Gastrocnemius medialis (tissue), 4 donors: ENCODE results near the gene PLEKHO1. TPM values are rescaled to one million over a fixed set of nuclear protein-coding genes. Genes with fewer than 3 reads are reported as not detected.
"Not testable (repeated sequence)": the region's sequence is repeated elsewhere in the genome, so short reads cannot be mapped to it uniquely, and the experiment has no call there.

ENCODE experiments used
- ATAC-seq, 2 donors: fragments of 150-250 bp; one replicate each; pipeline ENCODE4 v1.9.1; 2016
- DNase-seq, 2 donors: peaks; one replicate each; pipeline ENCODE4 v3.0.0-alpha.2; 2019
- H3K27ac ChIP-seq, 4 donors: fragments of 200-600 bp; sonication (generic); 1 replicate in 1 of 4; 2 replicates in 3 of 4; pipeline ENCODE4 v1.5.1; 2016 to 2018; ENCODE audit warnings: mild to moderate bottlenecking in 2 of 4, moderate library complexity in 1 of 4
- H3K27me3 ChIP-seq, 3 donors: fragments of 200-600 bp; sonication (generic) in 2 of 3; 1 replicate in 1 of 3; 2 replicates in 2 of 3; pipeline versions ENCODE4 v1.5.1 to v1.6.0; 2016 to 2019; ENCODE audit warnings: mild to moderate bottlenecking in 1 of 3, moderate library complexity in 1 of 3
- H3K36me3 ChIP-seq, 2 donors: fragments of 200-600 bp; sonication (generic) in 1 of 2; one replicate each; pipeline ENCODE4 v1.5.1; 2017 to 2018
- H3K4me1 ChIP-seq, 2 donors: fragments of 200-600 bp; sonication (generic) in 1 of 2; one replicate each; pipeline ENCODE4 v1.5.1; 2016 to 2017; ENCODE audit warnings: mild to moderate bottlenecking in 2 of 2
- H3K4me3 ChIP-seq, 4 donors: fragments of 200-600 bp; sonication (generic) in 3 of 4; 1 replicate in 1 of 4; 2 replicates in 3 of 4; pipeline ENCODE4 v1.5.1; 2016 to 2019; ENCODE audit warnings: mild to moderate bottlenecking in 2 of 4
- H3K9me3 ChIP-seq, 3 donors: fragments of 200-600 bp; sonication (generic) in 2 of 3; 1 replicate in 1 of 3; 2 replicates in 2 of 3; pipeline ENCODE4 v1.5.1; 2016 to 2019
- CTCF ChIP-seq, 5 experiments: fragments of 450-650 bp in 3 of 5; fragments of 200-600 bp in 2 of 5; sonication (generic) in 2 of 5; IDR thresholded peaks in 4 of 5; conservative IDR thresholded peaks in 1 of 5; 1 replicate in 4 of 5; 2 replicates in 1 of 5; pipeline ENCODE4 v1.5.1; 2016 to 2019; ENCODE audit warnings: antibody characterized with exemption in 5 of 5, mild to moderate bottlenecking in 3 of 5, moderate library complexity in 3 of 5
- POLR2A ChIP-seq, 2 donors: fragments of 450-650 bp; IDR thresholded peaks; one replicate each; pipeline ENCODE4 v1.6.1; 2017; ENCODE audit warnings: antibody characterized with exemption in 2 of 2, mild to moderate bottlenecking in 2 of 2, moderate library complexity in 2 of 2
- in situ Hi-C, 4 donors: fragments of 200-750 bp; cut with MboI; loops; one replicate each; pipeline versions ENCODE4 v1.15.0 to v1.8.0; 2017; ENCODE audit warnings: low sequenced_read_pairs in 4 of 4
- intact Hi-C: fragments of 100-400 bp; cut with DNase I; formaldehyde crosslinking; loops from one replicate; pipeline ENCODE4 v1.15.1; 2023; ENCODE audit warnings: low total_unique reads
- total RNA-seq, 4 donors: library from RNA; depleted of rRNA; stranded (reverse); fragments of >200 nt; gene quantifications; one replicate each; pipeline versions ENCODE4 v1.1.0 to v1.2.3, GENCODE V29; 2016

The PLEKHO1 gene
- total RNA-seq, 4 donors from 2014 or later = 24.3 to 57.7 (median 40.4) TPM

GRCh38 chr1:150196417-150196816 lies 46.7 kb downstream of the PLEKHO1 start:
- TF ChIP-seq POLR2A (IDR thresholded peaks at IDR 0.05) = no peak
- TF ChIP-seq CTCF (IDR thresholded peaks at IDR 0.05 in 4 of 5, conservative IDR thresholded peaks at IDR 0.05 in 1 of 5) = no peak
- Histone ChIP-seq H3K36me3 (no peaks in the 10 kb centered on the region), H3K27ac (no peak overlapping the region), H3K4me3 (no peak overlapping the region), H3K27me3 (no peaks in the 10 kb centered on the region), H3K9me3 (no peaks in the 10 kb centered on the region), H3K4me1 (peaks cover 5 to 6% of the 10 kb centered on the region in 2 donors)
- intact Hi-C loops (no loop called here), in situ Hi-C loops (loop anchor here in 1 of 4 donors (25.0 kb wide), 1 partner anchor 234 kb away; no protein-coding TSS in a partner anchor)
- DNase-seq (no peak), ATAC-seq (no peak)

- H3K27ac ChIP-seq = no peak overlapping the region
- ATAC-seq = no peak
- no peak overlapping the region for H3K4me3 ChIP-seq
- H3K9me3 ChIP-seq = no peaks in the 10 kb centered on the region
- H3K4me1 ChIP-seq = no peaks in the 10 kb centered on the region
- DNase-seq = no peak
- intact Hi-C loops (no loop called here), in situ Hi-C loops (no loop called here)
- TF ChIP-seq CTCF (IDR thresholded peaks at IDR 0.05 in 4 of 5, conservative IDR thresholded peaks at IDR 0.05 in 1 of 5) (no peak), POLR2A (IDR thresholded peaks at IDR 0.05) (no peak)
- no peaks in the 10 kb centered on the region for H3K36me3 ChIP-seq
- H3K27me3 ChIP-seq = no peaks in the 10 kb centered on the region
These were observed 57.7 kb downstream of the PLEKHO1 start for GRCh38 chr1:150207281-150207971.

GRCh38 chr1:150208460-150208859 lies 58.7 kb downstream of the PLEKHO1 start:
- DNase-seq, in situ Hi-C loops, H3K9me3 ChIP-seq, H3K36me3 ChIP-seq, H3K4me1 ChIP-seq, intact Hi-C loops, H3K27me3 ChIP-seq, ATAC-seq, H3K4me3 ChIP-seq, H3K27ac ChIP-seq: not testable (repeated sequence)

Other genes starting within 250 kb of the PLEKHO1 start
- under 1 TPM; 0.12 to 0.56 (median 0.30) TPM for gene SV2A, start 232.1 kb upstream of the PLEKHO1 start, total RNA-seq
- 10 to 100 TPM in 1 of 4 donors, 1 to 10 TPM in 3; 4.4 to 17.4 (median 8.1) TPM for gene SF3B4, start 222.1 kb upstream of the PLEKHO1 start, total RNA-seq
- 1 to 10 TPM; 1.2 to 4.6 (median 3.5) TPM for gene MTMR11, start 213.0 kb upstream of the PLEKHO1 start, total RNA-seq
- gene OTUD7B, start 139.2 kb upstream of the PLEKHO1 start, total RNA-seq = 10 to 100 TPM; 27.2 to 51.3 (median 43.6) TPM
- gene VPS45, start 82.1 kb upstream of the PLEKHO1 start, total RNA-seq = 10 to 100 TPM; 17.0 to 30.3 (median 24.7) TPM
- 10 to 100 TPM; 15.1 to 44.9 (median 24.9) TPM for gene ANP32E, start 86.2 kb downstream of the PLEKHO1 start, total RNA-seq
- gene CA14, start 107.9 kb downstream of the PLEKHO1 start, total RNA-seq = 1 to 10 TPM in 1 of 4 donors, under 1 TPM in 2, not detected in 1; 0.20 to 3.8 (median 0.31) TPM
- gene APH1A, start 119.1 kb downstream of the PLEKHO1 start, total RNA-seq = 10 to 100 TPM; 41.2 to 63.8 (median 54.9) TPM
- gene C1orf54, start 122.9 kb downstream of the PLEKHO1 start, total RNA-seq = 1 to 10 TPM; 1.8 to 5.7 (median 4.8) TPM
- gene CIART, start 132.6 kb downstream of the PLEKHO1 start, total RNA-seq = 10 to 100 TPM in 3 of 4 donors, 1 to 10 TPM in 1; 8.2 to 15.8 (median 11.7) TPM
- 10 to 100 TPM; 27.8 to 46.3 (median 31.5) TPM for gene MRPS21, start 143.9 kb downstream of the PLEKHO1 start, total RNA-seq
- 10 to 100 TPM; 15.6 to 25.0 (median 19.3) TPM for gene PRPF3, start 171.6 kb downstream of the PLEKHO1 start, total RNA-seq
- 10 to 100 TPM; 18.0 to 28.0 (median 23.1) TPM for gene RPRD2, start 214.2 kb downstream of the PLEKHO1 start, total RNA-seq